ENCODE results near the gene SPPL3.
A peak's percentile ranks its signal among the peaks of the same experiment; 100 is the strongest.
"Not testable (repeated sequence)": the region's sequence is repeated elsewhere in the genome, so short reads cannot be mapped to it uniquely, and the experiment has no call there.

The SPPL3 gene

DNA sequence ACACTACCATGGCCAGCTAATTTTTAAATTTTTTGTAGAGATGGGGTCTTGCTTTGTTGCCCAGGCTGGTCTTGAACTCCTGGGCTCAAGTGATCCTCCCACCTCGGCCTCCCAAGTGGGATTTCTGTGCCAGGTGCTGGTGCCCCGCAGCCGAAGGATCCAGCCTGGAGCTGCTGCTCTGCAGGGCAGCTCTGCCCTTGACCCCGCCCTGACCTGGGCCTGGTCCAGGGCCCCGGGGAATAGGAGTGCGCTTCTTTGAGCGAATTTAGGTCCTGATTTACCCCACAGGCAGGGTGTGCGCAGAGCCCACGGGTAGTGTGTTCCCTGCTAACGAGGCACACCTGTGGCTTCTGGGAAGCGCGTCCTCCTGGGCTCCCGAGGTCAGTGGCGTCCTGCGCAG lies 163.3 kb downstream of the SPPL3 start:
- no peak for DNase-seq

GRCh38 chr12:120739821-120740613 lies 164.1 kb downstream of the SPPL3 start:
- no peak for DNase-seq

- no peak for DNase-seq
These were observed 165.0 kb downstream of the SPPL3 start for GRCh38 chr12:120739031-120739762.

DNA sequence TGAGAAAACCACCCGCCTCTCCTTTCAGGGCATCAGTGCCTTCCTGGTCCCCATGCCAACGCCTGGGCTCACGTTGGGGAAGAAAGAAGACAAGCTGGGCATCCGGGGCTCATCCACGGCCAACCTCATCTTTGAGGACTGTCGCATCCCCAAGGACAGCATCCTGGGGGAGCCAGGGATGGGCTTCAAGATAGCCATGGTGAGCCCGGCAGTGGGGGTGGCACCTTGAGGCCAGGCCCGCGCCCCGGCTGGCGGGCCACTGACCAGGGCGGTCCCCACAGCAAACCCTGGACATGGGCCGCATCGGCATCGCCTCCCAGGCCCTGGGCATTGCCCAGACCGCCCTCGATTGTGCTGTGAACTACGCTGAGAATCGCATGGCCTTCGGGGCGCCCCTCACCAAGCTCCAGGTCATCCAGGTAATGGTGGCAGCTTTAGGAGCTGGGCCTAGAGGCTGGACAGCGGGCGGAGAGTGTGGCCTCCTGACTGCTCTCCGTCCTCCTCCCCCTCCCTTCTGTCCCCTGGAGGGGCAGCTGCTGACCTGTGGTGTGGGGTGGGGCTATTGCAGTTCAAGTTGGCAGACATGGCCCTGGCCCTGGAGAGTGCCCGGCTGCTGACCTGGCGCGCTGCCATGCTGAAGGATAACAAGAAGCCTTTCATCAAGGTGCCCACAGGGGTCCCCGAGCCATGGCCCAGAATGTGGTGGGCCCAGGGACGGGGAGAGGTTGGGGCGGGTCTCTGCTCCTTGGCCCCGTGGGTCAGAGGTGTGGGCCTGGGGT lies 165.7 kb downstream of the SPPL3 start:
- no peak for DNase-seq

- no peak for DNase-seq
These were observed 166.5 kb downstream of the SPPL3 start for GRCh38 chr12:120737557-120738251.

DNA sequence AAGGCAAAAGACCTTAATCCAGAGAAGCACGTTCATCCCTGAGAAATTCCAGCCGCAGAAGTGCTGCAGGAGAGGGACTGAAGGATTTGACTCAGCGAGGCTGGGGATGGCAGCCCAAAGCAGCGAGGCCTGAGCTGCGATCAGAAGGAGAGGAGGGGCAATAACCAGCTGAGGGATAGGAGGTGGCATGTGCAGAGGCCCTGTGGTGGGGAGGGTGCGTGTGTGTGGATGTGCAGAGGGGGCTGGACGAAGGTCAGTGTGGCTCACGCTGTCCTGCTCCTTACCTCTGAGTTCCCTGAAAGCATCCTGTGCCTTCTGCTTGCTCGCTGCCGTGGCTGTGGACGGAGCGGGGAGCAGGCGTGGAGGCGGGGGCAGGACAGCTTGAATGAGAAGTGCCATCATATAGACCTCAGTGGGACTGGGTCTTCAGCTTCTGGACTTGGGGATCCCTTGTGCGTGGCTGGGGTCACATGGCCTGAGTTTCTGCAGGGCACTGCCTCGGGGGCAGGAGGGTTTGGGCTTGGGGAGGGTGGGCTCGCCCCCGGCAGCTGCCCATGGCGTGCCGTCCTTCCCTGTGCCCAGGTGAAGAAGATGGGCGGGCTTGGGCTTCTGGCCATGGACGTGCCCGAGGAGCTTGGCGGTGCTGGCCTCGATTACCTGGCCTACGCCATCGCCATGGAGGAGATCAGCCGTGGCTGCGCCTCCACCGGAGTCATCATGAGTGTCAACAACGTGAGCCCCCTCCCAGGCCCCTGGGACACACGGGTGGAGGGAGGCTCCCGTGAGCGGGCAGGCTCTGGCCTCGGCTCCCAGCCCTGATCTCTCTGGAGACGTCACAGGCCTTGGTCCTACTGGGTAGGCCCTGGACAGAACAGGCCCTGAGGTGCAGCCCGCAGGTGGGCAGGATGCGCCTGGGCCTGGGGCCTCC lies 167.5 kb downstream of the SPPL3 start:
- no peak for DNase-seq

- DNase-seq: peak; percentile 83
These were observed 169.0 kb downstream of the SPPL3 start for GRCh38 chr12:120735181-120735580.

GRCh38 chr12:120734210-120734609 lies 169.9 kb downstream of the SPPL3 start:
- DNase-seq: no peak

DNA sequence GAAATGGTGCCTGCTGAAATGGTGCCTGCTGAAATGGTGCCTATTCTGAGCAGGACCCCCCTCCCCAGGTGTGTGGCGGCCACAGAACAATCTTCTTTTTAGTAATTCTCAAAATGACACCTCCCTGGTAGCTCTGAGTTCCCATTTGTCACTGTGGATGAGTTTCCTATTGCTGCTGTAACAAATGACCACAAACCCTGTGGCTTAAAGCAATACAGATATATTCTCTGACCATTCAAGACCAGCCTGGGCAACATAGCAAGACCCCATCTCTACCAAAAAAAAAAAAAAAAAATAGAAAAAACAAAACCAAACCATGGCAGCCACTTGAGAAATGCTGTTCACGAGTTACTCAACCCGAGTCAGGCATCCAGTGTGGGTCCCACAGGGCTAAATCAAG lies 170.6 kb downstream of the SPPL3 start:
- DNase-seq: no peak

GRCh38 chr12:120732198-120732597 lies 172.0 kb downstream of the SPPL3 start:
- DNase-seq: not testable (repeated sequence)

DNA sequence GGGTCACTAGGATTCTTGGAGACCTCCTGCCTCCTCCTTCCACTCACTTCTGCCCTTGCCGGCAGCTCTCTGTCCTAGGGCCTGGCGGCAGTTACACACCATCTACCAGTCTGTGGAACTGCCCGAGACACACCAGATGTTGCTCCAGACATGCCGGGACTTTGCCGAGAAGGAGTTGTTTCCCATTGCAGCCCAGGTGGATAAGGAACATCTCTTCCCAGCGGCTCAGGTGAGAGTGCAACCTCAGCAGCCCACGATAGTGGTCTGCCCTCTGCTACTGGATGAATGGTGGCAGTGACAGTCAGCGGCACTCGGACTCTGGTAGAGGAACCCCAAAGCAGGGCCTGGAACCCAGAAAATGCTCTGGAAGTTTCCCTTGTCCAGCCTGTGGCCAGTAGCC lies 177.2 kb downstream of the SPPL3 start:
- no peak for DNase-seq

DNA sequence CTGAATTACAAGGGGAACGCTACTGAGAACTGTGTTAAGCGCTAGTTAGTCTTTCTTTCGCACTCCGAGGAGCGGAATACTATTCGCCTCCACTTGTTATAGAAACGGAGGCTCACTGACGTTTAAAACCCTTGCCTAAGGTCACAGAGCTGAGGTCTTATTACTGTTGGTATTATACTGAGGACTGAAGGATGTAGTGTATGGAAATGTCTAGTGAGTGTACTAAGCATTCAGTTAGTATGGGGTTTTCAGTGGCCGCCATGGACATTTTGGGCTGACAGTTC lies 177.7 kb downstream of the SPPL3 start:
- DNase-seq: no peak

- peak; percentile 94 for DNase-seq
These were observed 178.3 kb downstream of the SPPL3 start, which contains the start of gene ACADS for GRCh38 chr12:120725659-120726509. Gene ACADS, plus strand, starts transcription at chr12:120725826. Its CDS starts 60 bp downstream, at chr12:120725886.

DNA sequence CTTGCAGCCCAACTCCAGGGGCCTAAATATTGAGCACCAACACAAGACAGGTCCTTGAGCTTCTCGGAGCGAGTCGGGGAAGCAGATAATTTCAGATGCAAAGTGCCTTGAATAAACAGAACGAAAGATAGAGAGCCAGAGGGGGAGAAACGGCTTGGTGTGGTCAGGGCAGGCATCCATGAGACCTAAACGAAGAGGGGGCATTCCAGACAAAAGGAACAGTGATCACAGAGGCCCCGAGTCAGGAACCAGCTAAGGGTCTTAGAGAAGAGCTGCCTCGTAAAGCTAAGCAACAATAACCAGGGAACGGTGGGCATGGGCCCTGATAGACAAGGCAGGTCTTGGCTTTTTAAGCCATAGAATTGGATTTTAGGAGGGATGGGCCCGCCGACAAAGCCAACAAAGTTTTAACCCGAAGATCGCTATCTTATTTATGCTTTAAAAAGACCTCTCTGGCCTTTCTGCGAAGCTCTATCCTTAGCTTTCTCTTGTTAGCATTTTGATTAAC lies 179.0 kb downstream of the SPPL3 start:
- peak; percentile 51 for DNase-seq

GRCh38 chr12:120724720-120725119 lies 179.4 kb downstream of the SPPL3 start:
- DNase-seq: no peak

DNA sequence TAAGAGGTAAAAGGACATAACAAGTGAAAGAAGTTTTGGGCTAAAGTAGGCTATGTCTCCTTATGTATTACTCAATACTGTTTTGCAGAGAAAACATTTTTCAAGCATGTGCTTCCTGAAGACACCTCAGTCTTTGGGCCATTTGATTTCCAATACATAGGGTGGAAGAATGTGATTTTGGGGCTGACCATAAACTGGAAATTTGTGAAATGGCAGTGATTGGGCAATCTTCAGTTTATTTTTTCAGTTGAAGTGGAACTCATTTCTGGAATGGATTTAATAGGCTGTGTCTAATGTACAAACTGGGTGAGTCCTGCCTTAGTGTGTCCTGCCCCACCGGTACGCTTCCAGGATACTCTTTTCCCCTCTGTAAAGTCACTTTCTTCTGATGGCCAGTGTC lies 181.4 kb downstream of the SPPL3 start:
- DNase-seq: no peak

- DNase-seq: no peak
These were observed 182.3 kb downstream of the SPPL3 start for GRCh38 chr12:120721866-120722265.

GRCh38 chr12:120720987-120721801 lies 183.0 kb downstream of the SPPL3 start:
- no peak for DNase-seq

- DNase-seq: no peak
These were observed 183.7 kb downstream of the SPPL3 start for GRCh38 chr12:120720234-120720986.

All from DMS53 (cell line).